ENCODE results near the gene CD4. TPM values are rescaled to one million over a fixed set of nuclear protein-coding genes. Genes with fewer than 3 reads are reported as not detected.

The CD4 gene
- total RNA-seq, 1 experiment from 2014 or later = 0.42 TPM

DNA sequence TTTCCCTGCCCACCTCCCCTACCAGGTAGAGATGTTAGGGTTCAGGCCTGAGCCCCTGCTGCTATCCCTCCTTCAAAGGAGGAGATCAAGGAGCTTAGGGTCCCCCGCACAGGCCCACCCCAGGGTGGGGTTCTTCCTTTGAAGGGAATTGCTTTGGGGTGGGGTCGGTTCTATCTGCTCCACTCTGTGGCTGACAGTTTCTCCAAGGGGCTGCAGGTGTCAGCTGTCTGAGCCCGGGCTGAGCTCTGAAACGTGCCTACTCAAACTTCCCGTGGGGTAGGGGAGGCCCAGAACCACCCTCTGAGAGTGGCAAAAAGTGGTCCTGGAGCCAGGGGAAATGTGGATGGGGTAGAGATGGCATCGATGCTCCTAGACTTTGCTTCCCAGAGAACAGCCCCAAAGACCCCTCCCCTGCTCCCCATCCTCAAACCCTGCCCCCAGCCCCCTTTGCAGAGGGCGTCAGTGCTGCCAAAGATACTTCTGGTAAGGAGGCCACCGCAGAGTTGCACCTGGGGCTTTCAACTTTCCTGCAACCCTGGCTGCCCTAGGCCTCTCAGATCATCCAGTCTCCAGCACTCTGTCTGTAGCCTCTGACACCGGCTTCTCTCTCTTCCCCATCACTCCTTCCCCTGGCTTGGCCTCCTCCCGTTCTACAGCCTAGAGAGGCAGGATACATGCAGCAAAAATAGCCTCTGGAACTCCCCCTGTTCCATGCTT lies 6.3 kb upstream of the CD4 start:
- no peaks in the 10 kb centered on the region for H3K79me2 ChIP-seq (ENCODE audit: insufficient read depth, low read length)
- no peaks in the 10 kb centered on the region for H3K36me3 ChIP-seq (ENCODE audit: control insufficient read depth in 1 of 2, insufficient read depth in 2 of 2, low read length in 2 of 2)
- H3K27ac ChIP-seq (ENCODE audit: low read depth, low read length) = no peak overlapping the region
- H3K9me3 ChIP-seq (ENCODE audit: control insufficient read depth in 1 of 2, insufficient read depth in 1 of 2, low read depth in 1 of 2, low read length in 2 of 2) = no peaks in the 10 kb centered on the region
- no peak for TF ChIP-seq FOSL1 (IDR thresholded peaks at IDR 0.05; ENCODE audit: low read depth)
- TF ChIP-seq CEBPB (IDR thresholded peaks at IDR 0.05; ENCODE audit: low read depth) = no peak
- no peak for TF ChIP-seq YY1 (IDR thresholded peaks at IDR 0.05; ENCODE audit: extremely low read depth, insufficient replicate concordance, low read depth, low read length)
- TF ChIP-seq JUND (IDR thresholded peaks at IDR 0.05) = no peak
- TF ChIP-seq POLR2A (IDR thresholded peaks at IDR 0.05; ENCODE audit: borderline replicate concordance, extremely low read depth, insufficient read depth, insufficient read length) = no peak
- no peak for TF ChIP-seq SP1 (IDR thresholded peaks at IDR 0.05; ENCODE audit: low read depth)
- TF ChIP-seq SIN3A (IDR thresholded peaks at IDR 0.05; ENCODE audit: low read depth) = no peak
- TF ChIP-seq POLR2AphosphoS5 (IDR thresholded peaks at IDR 0.05; ENCODE audit: low read depth, low read length) = no peak
- TF ChIP-seq ZNF274 (IDR thresholded peaks at IDR 0.05; ENCODE audit: low read depth, low read length) = no peak
- TF ChIP-seq CBX3 (IDR thresholded peaks at IDR 0.05; ENCODE audit: low read depth) = no peak
- TF ChIP-seq REST (IDR thresholded peaks at IDR 0.05; ENCODE audit: low read depth) = no peak
- TF ChIP-seq SRF (IDR thresholded peaks at IDR 0.05; ENCODE audit: low read depth) = no peak
- ChIA-PET RAD21 (ENCODE audit: low non-redundant PET in 1 of 2, low total read pairs in 2 of 2, uncharacterized antibody in 2 of 2, unreplicated experiment in 2 of 2) (no interaction called here), CTCF (no interaction called here), POLR2A (no interaction called here)
- no peak overlapping the region for H3K4me2 ChIP-seq (ENCODE audit: low read length)
- no peak overlapping the region for H3K4me3 ChIP-seq (replicated peaks in 1 of 2; ENCODE audit: low read depth in 1 of 2, low read length in 2 of 2)
- H3K4me1 ChIP-seq (ENCODE audit: control insufficient read depth in 1 of 2, insufficient read depth in 2 of 2, low read length in 2 of 2) = peaks cover 11 to 26% of the 10 kb centered on the region in 2 experiments; a peak in 3 of 4 replicates
- DNase-seq (ENCODE audit: low read depth, low spot score) (no peak), ATAC-seq (no peak)
- H3K9ac ChIP-seq (ENCODE audit: low read length) = no peak overlapping the region
- no TSS peak for BruUV-seq (replicated peaks)
- no peak overlapping the region for H2AFZ ChIP-seq (ENCODE audit: low read depth, low read length, poor library complexity, severe bottlenecking)
- intact Hi-C loops (cut with micrococcal nuclease) = no loop called here
- H3K9me2 ChIP-seq (ENCODE audit: insufficient read depth) = no peaks in the 10 kb centered on the region
- no peaks in the 10 kb centered on the region for H3K27me3 ChIP-seq (ENCODE audit: insufficient read depth, low read length)
- no peaks in the 10 kb centered on the region for H4K20me1 ChIP-seq (ENCODE audit: insufficient read depth)
